Fibroblast of lung (primary cell): ENCODE measurements around the gene RNASE13.

Experiments
- EZH2 ChIP-seq: IDR thresholded peaks from 2 replicates; pipeline ENCODE4 v1.5.1; 2012; ENCODE audit warnings: low read length, control low read depth, mild to moderate bottlenecking; ENCODE audit errors: missing control alignments
- TF ChIP-seq, protein P1 (sequence below), 2 donors: IDR thresholded peaks in 1 of 2; conservative IDR thresholded peaks in 1 of 2; 1 replicate in 1 of 2; 2 replicates in 1 of 2; pipeline ENCODE4 v1.5.1; 2011 to 2012; ENCODE audit warnings: low read length in 2 of 2, control low read depth in 1 of 2, inconsistent platforms in 1 of 2, low read depth in 1 of 2, mild to moderate bottlenecking in 1 of 2

DNA sequence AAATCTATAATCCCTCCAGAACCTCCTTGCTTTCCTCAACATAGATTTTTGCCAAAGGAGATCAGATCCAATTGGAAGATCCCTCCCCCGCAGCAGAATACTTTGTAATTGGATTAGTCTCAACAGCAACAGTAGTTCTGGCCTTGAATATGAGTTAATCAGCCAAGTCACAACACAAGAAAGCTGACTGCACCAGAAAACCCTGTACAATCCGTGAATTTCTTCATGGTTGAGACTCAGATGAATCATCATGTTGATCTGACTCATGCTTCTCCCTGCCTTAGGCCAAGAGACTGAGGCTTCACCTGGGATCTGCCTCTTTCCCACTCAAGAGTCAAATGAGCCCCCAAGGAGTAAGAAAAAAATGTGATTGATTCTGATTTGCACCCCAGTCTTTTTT, 47.8 kb downstream of the RNASE13 start:
- no peak for TF ChIP-seq EZH2
- TF ChIP-seq, protein P1, sequence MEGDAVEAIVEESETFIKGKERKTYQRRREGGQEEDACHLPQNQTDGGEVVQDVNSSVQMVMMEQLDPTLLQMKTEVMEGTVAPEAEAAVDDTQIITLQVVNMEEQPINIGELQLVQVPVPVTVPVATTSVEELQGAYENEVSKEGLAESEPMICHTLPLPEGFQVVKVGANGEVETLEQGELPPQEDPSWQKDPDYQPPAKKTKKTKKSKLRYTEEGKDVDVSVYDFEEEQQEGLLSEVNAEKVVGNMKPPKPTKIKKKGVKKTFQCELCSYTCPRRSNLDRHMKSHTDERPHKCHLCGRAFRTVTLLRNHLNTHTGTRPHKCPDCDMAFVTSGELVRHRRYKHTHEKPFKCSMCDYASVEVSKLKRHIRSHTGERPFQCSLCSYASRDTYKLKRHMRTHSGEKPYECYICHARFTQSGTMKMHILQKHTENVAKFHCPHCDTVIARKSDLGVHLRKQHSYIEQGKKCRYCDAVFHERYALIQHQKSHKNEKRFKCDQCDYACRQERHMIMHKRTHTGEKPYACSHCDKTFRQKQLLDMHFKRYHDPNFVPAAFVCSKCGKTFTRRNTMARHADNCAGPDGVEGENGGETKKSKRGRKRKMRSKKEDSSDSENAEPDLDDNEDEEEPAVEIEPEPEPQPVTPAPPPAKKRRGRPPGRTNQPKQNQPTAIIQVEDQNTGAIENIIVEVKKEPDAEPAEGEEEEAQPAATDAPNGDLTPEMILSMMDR (conservative IDR thresholded peaks at IDR 0.05 in 1 of 2, IDR thresholded peaks at IDR 0.05 in 1 of 2; ENCODE audit: low read depth in 1 of 2, low read length in 2 of 2) = no peak
